Measurements from ENCODE around the gene TMEM272.
A peak's percentile ranks its signal among the peaks of the same experiment; 100 is the strongest.

The TMEM272 gene, protein sequence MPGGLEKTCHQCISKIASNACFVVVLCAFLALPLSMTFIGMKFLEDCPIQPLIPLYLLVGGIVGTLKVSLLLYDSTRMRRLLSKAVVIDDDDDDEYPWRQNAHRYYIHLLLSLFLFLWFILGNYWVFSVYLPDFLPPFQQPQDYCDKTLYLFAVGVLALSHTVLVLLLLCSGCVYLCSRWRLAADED

DNA sequence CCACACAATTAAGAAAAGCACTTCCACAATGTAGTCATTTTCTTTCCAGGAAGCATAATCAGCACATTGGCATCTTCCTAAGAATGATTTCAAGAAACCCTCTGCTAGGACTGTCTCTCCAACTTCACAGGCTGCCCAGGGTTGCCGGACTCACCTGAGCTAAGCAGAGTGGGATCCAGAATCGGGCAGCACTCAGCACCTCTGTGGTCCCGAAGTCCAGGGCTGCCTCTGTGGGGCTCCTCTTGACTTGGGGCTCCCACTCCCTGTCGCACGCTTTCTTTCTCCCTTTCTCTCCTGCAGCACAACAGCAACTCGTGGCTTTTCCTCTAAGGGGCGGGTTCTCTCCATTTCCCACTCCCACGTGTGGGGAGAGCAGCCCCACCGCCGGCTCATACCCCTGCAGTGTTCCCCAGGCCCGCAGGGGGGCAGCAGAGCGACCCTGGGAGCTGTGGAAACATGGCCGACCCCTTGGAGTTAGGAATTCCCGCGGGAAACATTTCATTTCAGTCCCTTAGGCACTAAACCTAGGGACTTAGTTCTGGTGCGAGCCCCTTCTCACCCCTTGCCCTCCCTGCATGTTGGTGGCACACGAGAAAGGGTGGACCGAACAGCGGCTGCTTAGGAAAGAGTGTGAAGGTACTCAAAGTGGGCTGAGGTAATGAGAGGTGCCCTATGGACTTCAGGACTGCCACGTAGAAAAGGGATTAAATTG is at the start of gene TMEM272:
TMEM272 (minus strand) TSS at position 316 of the 712 bp plus-strand sequence. CDS start 6,647 bp downstream, outside the sequence.
- peaks cover 17% of the 10 kb centered on the region for H3K27me3 ChIP-seq (replicated peaks; ENCODE audit: control insufficient read depth, insufficient read depth, low read length)
- H3K4me1 ChIP-seq (ENCODE audit: control insufficient read depth, insufficient read depth, low read length), result no peaks in the 10 kb centered on the region
- peak; percentile 60 for DNase-seq (ENCODE audit: low read depth)
- H3K9ac ChIP-seq (ENCODE audit: low read length), result no peak within 1 kb of the TSS
- no peaks in the 10 kb centered on the region for H3K36me3 ChIP-seq (ENCODE audit: control insufficient read depth, insufficient read depth, low read length, severe bottlenecking)
- H3K9me3 ChIP-seq (ENCODE audit: control insufficient read depth, low read length), result no peaks in the 10 kb centered on the region
- no peak within 1 kb of the TSS for H3K4me3 ChIP-seq (ENCODE audit: low read length)

DNA sequence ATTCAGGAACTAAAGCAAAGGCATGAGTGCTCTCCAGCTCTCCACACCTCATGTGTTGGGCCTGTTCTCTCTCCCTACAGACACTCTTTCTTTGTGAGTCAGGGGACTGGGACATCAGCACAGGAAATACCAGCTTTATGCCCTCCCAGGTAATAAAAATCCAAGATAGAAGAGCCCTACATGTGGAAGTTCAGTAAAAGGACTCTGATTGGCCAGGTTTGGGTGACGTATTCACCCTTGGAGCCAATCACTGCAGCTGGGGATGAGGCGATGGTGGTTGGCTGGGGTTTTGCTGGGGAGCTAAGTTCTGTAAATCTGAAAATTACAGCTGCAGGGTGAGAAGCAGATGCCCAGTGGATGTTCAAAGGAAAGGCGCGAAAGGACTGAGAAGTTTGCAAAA is 49.3 kb upstream of the TMEM272 start:
- peaks cover 43% of the 10 kb centered on the region for H3K27me3 ChIP-seq (replicated peaks; ENCODE audit: control insufficient read depth, insufficient read depth, low read length)
- H3K4me3 ChIP-seq (ENCODE audit: low read length), result no peak overlapping the region
- no peaks in the 10 kb centered on the region for H3K36me3 ChIP-seq (ENCODE audit: control insufficient read depth, insufficient read depth, low read length, severe bottlenecking)
- no peaks in the 10 kb centered on the region for H3K9me3 ChIP-seq (ENCODE audit: control insufficient read depth, low read length)
- H3K9ac ChIP-seq (ENCODE audit: low read length), result no peak overlapping the region
- no peaks in the 10 kb centered on the region for H3K4me1 ChIP-seq (ENCODE audit: control insufficient read depth, insufficient read depth, low read length)
- DNase-seq (ENCODE audit: low read depth), result no peak

DNA sequence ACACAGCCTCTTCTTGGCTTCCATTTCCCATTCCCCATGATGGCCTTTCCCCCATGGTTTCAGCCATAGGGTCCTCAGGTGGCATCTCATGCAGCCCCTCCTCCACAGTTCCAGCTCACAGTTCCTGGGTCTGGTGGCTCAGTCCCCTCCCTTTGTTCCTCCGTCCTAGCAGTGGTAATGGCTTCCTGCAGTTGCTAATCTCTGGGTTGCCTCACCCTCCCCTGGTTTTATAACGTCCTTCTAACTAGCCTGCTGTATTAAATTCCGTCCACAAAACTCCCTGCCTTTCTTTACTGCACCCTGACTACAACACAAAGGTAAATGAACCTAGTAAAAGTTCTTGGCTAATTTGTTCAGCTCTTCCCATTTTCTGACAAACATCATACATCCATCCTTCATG is 47.7 kb upstream of the TMEM272 start:
- H3K9me3 ChIP-seq (ENCODE audit: control insufficient read depth, low read length), result no peaks in the 10 kb centered on the region
- no peaks in the 10 kb centered on the region for H3K36me3 ChIP-seq (ENCODE audit: control insufficient read depth, insufficient read depth, low read length, severe bottlenecking)
- H3K4me1 ChIP-seq (ENCODE audit: control insufficient read depth, insufficient read depth, low read length), result no peaks in the 10 kb centered on the region
- no peak overlapping the region for H3K4me3 ChIP-seq (ENCODE audit: low read length)
- peaks cover 36% of the 10 kb centered on the region for H3K27me3 ChIP-seq (replicated peaks; ENCODE audit: control insufficient read depth, insufficient read depth, low read length)
- H3K9ac ChIP-seq (ENCODE audit: low read length), result no peak overlapping the region
- no peak for DNase-seq (ENCODE audit: low read depth)

DNA sequence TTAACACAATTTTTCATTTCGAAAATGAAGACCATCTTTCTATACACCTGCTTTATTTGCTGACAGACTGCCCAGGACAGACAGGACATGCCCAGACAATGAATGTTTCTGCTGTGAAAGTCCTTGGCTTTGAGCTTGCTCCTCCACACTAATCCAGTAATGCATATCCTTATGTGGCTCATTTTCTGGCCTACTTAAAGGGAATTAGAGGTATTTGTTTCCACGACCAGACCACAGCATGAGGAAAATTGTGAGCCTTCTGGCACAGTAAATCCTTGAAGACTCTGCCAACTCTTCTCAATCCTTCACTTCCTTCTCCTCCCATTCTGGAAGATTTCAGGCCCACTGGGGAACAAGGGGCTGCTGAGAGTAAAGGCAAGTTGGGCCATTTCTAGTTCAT is 42.5 kb upstream of the TMEM272 start:
- peaks cover 40% of the 10 kb centered on the region for H3K27me3 ChIP-seq (replicated peaks; ENCODE audit: control insufficient read depth, insufficient read depth, low read length)
- H3K9ac ChIP-seq (ENCODE audit: low read length), result no peak overlapping the region
- H3K4me3 ChIP-seq (ENCODE audit: low read length), result no peak overlapping the region

DNA sequence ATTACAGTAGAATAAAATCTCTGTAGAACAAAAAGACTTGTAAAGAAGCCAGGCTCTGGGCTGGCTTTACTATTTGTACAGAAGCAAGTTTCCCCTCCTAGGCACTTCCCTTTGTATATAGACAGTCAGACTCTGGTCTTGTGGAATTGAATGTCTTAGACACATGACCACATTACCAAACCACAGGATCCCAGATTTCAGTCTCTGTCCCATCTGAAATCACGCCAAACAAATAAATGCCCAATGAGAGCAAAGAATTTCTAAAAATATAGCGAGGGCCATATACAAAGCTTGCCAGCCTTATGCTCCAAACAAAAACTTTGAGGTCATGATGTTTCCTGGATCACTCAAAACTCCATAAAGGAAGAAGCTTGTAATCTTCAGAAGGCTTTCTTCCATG is 40.7 kb upstream of the TMEM272 start:
- Histone ChIP-seq H3K36me3 (ENCODE audit: control insufficient read depth, insufficient read depth, low read length, severe bottlenecking) (no peaks in the 10 kb centered on the region), H3K9me3 (ENCODE audit: control insufficient read depth, low read length) (peaks cover 15% of the 10 kb centered on the region), H3K9ac (ENCODE audit: low read length) (no peak overlapping the region), H3K4me1 (ENCODE audit: control insufficient read depth, insufficient read depth, low read length) (no peaks in the 10 kb centered on the region), H3K27me3 (replicated peaks; ENCODE audit: control insufficient read depth, insufficient read depth, low read length) (peaks cover 22% of the 10 kb centered on the region), H3K4me3 (ENCODE audit: low read length) (no peak overlapping the region)
- no peak for DNase-seq (ENCODE audit: low read depth)

More for the DNA sequence above, 42.5 kb upstream of the TMEM272 start:
- H3K36me3 ChIP-seq (ENCODE audit: control insufficient read depth, insufficient read depth, low read length, severe bottlenecking), result no peaks in the 10 kb centered on the region
- peaks cover 11% of the 10 kb centered on the region for H3K9me3 ChIP-seq (ENCODE audit: control insufficient read depth, low read length)
- no peaks in the 10 kb centered on the region for H3K4me1 ChIP-seq (ENCODE audit: control insufficient read depth, insufficient read depth, low read length)
- DNase-seq (ENCODE audit: low read depth), result no peak

DNA sequence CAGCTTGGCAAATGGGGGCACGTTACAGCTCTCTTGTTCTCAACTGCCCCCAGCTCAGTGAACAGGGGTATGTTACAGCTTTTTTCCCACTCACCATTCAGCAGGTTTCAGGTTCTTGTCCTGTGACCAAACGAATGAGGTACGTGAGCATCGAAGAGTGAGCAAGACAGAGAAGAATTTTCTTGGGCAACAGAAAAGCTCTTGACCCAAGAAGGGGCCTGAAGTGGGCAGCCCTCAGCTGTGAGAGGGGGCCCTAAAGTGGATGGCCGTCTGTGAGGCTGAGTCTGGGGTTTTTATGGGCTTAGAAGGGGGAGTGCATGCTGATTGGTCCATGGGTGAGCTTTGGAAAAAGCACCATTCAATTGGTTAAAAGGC is 38.2 kb upstream of the TMEM272 start:
- Histone ChIP-seq H3K4me3 (ENCODE audit: low read length) (no peak overlapping the region), H3K4me1 (ENCODE audit: control insufficient read depth, insufficient read depth, low read length) (no peaks in the 10 kb centered on the region), H3K36me3 (ENCODE audit: control insufficient read depth, insufficient read depth, low read length, severe bottlenecking) (no peaks in the 10 kb centered on the region), H3K9me3 (ENCODE audit: control insufficient read depth, low read length) (peaks cover 15% of the 10 kb centered on the region), H3K9ac (ENCODE audit: low read length) (no peak overlapping the region), H3K27me3 (replicated peaks; ENCODE audit: control insufficient read depth, insufficient read depth, low read length) (peaks cover 17% of the 10 kb centered on the region)
- no peak for DNase-seq (ENCODE audit: low read depth)

DNA sequence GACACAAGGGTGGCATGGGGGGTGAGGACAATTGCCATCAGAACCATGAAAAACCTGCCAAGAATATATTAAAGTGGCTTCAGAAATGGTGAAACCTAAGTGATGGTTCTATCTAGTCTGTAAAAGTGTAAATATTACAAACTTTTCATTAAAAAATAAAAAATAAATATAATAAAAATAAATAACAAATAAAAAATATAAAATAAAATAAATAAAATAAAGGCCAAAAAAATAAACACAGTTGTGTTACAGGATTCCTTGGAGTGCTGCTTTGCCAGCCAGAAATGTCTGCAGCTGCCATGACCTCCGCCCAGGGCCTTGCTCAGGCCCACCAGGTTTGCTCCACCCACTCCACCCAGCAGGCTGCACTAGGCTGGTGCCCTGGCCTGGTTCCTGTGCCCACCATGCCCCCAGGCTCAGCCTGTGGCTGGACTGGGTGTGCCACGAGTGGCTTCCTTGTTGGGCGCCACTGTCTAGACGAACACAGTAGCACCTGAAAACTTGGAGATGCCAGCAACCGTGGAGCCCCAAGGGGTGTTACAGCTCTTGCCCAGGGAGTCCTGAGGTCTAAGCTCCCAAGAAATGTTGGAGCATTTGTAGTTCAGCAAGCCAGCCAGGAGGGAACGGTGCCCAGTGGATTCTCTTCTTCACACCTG is 37.7 kb upstream of the TMEM272 start:
- Histone ChIP-seq H3K36me3 (ENCODE audit: control insufficient read depth, insufficient read depth, low read length, severe bottlenecking) (no peaks in the 10 kb centered on the region), H3K4me1 (ENCODE audit: control insufficient read depth, insufficient read depth, low read length) (no peaks in the 10 kb centered on the region), H3K9me3 (ENCODE audit: control insufficient read depth, low read length) (peaks cover 15% of the 10 kb centered on the region), H3K4me3 (ENCODE audit: low read length) (no peak overlapping the region), H3K9ac (ENCODE audit: low read length) (no peak overlapping the region), H3K27me3 (replicated peaks; ENCODE audit: control insufficient read depth, insufficient read depth, low read length) (peaks cover 17% of the 10 kb centered on the region)
- DNase-seq (ENCODE audit: low read depth), result no peak

DNA sequence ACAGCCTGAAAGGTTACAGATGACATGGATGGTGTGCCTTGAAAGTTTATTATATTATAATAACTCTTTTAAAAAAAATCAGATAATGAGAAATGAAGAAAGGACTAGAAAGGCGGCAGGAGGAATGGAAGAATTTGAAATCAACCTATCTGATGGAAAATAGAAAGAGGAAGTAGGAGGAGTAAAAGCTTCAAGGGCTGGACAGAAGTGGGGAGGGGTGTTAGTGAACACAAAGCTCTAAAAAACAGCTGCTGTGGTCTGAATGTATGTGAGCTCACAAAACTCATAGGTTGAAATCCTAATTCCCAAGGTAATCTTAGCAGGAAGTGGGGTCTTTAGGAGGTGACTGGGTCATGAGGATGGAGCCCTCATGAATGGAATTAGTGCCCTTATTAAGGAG is 36.3 kb upstream of the TMEM272 start:
- no peak for DNase-seq (ENCODE audit: low read depth)

DNA sequence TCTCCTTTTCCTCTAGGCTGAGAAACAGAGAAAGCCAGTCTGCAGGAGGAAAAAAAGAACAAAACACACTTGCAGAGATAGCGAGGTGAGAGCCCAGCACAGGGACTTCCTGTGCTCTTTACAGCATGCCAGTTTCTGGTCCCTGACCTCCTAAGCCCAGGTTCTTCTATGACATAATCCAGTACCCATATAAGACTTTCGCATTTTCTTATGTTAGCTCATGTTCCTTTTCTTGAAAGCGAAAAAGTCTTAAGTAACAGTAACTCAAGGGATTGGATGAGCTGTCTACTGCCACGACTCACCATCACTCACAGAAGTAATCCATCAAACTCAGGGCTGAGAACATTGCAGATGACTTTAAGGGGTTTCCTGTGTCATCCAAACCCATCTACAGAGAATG is 34.2 kb upstream of the TMEM272 start:
- peaks cover 24% of the 10 kb centered on the region for H3K27me3 ChIP-seq (replicated peaks; ENCODE audit: control insufficient read depth, insufficient read depth, low read length)
- peaks cover 15% of the 10 kb centered on the region for H3K9me3 ChIP-seq (ENCODE audit: control insufficient read depth, low read length)
- no peak for DNase-seq (ENCODE audit: low read depth)
- no peaks in the 10 kb centered on the region for H3K4me1 ChIP-seq (ENCODE audit: control insufficient read depth, insufficient read depth, low read length)
- no peaks in the 10 kb centered on the region for H3K36me3 ChIP-seq (ENCODE audit: control insufficient read depth, insufficient read depth, low read length, severe bottlenecking)
- no peak overlapping the region for H3K4me3 ChIP-seq (ENCODE audit: low read length)
- no peak overlapping the region for H3K9ac ChIP-seq (ENCODE audit: low read length)

More for the DNA sequence above, 36.3 kb upstream of the TMEM272 start:
- Histone ChIP-seq H3K36me3 (ENCODE audit: control insufficient read depth, insufficient read depth, low read length, severe bottlenecking) (no peaks in the 10 kb centered on the region), H3K9ac (ENCODE audit: low read length) (no peak overlapping the region), H3K9me3 (ENCODE audit: control insufficient read depth, low read length) (peaks cover 15% of the 10 kb centered on the region), H3K27me3 (replicated peaks; ENCODE audit: control insufficient read depth, insufficient read depth, low read length) (peaks cover 18% of the 10 kb centered on the region), H3K4me3 (ENCODE audit: low read length) (no peak overlapping the region), H3K4me1 (ENCODE audit: control insufficient read depth, insufficient read depth, low read length) (no peaks in the 10 kb centered on the region)

DNA sequence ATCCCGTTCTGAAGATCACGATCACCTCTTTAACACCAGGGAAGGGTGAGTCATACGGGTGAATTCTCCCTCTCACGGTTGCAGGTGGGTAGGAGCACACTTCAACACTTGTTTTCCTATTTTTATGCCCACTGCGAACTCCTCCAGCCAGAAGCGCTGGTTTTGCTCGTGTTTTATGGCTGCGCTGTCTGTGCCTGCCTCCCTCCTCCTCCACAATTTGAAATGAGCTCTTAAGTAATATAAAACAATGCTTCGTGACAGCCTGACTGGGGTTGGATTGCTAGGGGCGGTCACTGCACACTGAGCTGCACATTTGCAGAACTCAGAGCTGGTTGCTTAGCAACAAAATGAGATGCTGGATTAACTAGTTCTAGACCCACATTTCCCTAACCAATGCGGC is 29.7 kb upstream of the TMEM272 start:
- Histone ChIP-seq H3K27me3 (replicated peaks; ENCODE audit: control insufficient read depth, insufficient read depth, low read length) (peaks cover 36% of the 10 kb centered on the region), H3K9ac (ENCODE audit: low read length) (no peak overlapping the region), H3K4me1 (ENCODE audit: control insufficient read depth, insufficient read depth, low read length) (no peaks in the 10 kb centered on the region), H3K36me3 (ENCODE audit: control insufficient read depth, insufficient read depth, low read length, severe bottlenecking) (no peaks in the 10 kb centered on the region), H3K4me3 (ENCODE audit: low read length) (no peak overlapping the region), H3K9me3 (ENCODE audit: control insufficient read depth, low read length) (no peaks in the 10 kb centered on the region)
- peak; percentile 34 for DNase-seq (ENCODE audit: low read depth)

DNA sequence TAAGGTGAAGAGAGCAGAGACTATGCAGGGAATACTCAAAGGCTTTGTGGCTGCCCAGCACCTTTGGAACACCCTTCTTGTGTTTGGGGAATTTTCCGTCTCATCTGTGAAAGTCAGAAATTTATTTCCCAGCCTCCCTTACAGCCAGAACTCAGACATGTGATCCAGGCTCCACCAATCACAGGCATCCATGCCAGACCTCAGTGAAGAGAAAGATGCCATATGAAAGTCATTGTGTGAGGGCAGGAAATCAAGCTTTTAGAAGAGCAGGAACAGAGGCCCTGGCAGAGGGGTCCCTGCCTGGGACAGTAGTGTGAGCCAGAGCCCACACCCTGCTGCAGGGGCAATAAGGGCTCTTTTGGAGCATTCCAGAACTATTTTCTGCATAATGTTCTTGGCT is 28.9 kb upstream of the TMEM272 start:
- Histone ChIP-seq H3K9me3 (ENCODE audit: control insufficient read depth, low read length) (no peaks in the 10 kb centered on the region), H3K27me3 (replicated peaks; ENCODE audit: control insufficient read depth, insufficient read depth, low read length) (peaks cover 40% of the 10 kb centered on the region), H3K4me1 (ENCODE audit: control insufficient read depth, insufficient read depth, low read length) (no peaks in the 10 kb centered on the region), H3K4me3 (ENCODE audit: low read length) (no peak overlapping the region), H3K9ac (ENCODE audit: low read length) (no peak overlapping the region), H3K36me3 (ENCODE audit: control insufficient read depth, insufficient read depth, low read length, severe bottlenecking) (no peaks in the 10 kb centered on the region)
- DNase-seq (ENCODE audit: low read depth), result no peak
